Choroid plexus epithelial cell (primary cell): ENCODE measurements around the gene BORCS5.

ENCODE experiments used
- DNase-seq: peaks from one replicate; pipeline ENCODE4 v3.0.0-alpha.2; 2010; ENCODE audit warnings: low read depth
- H3K4me3 ChIP-seq: 2 replicates; pipeline ENCODE4 v1.5.1; 2011; ENCODE audit warnings: low read depth, mild to moderate bottlenecking, control low read depth, low read length, moderate library complexity
- CTCF ChIP-seq: conservative IDR thresholded peaks from 2 replicates; pipeline ENCODE4 v1.5.1; 2011; ENCODE audit warnings: low read depth, mild to moderate bottlenecking, control low read depth, inconsistent platforms, low read length, moderate library complexity

BORCS5 gene

GRCh38 chr12:12379831-12380730 lies 23.2 kb downstream of the BORCS5 start:
- no peak for DNase-seq
- no peak overlapping the region for H3K4me3 ChIP-seq
- TF ChIP-seq CTCF, result no peak

GRCh38 chr12:12380949-12381593 lies 24.2 kb downstream of the BORCS5 start:
- no peak for TF ChIP-seq CTCF
- H3K4me3 ChIP-seq, result no peak overlapping the region
- no peak for DNase-seq

- TF ChIP-seq CTCF, result no peak
- DNase-seq, result no peak
- no peak overlapping the region for H3K4me3 ChIP-seq
Measured at GRCh38 chr12:12381982-12382381, 25.1 kb downstream of the BORCS5 start.

- no peak overlapping the region for H3K4me3 ChIP-seq
- TF ChIP-seq CTCF, result no peak
- DNase-seq, result peak; percentile 47
Measured at GRCh38 chr12:12384571-12385340, 27.9 kb downstream of the BORCS5 start.

GRCh38 chr12:12387501-12387900 lies 30.6 kb downstream of the BORCS5 start:
- DNase-seq, result peak; percentile 65

GRCh38 chr12:12392413-12392812 lies 35.5 kb downstream of the BORCS5 start:
- DNase-seq, result peak; percentile 41
- no peak overlapping the region for H3K4me3 ChIP-seq
- no peak for TF ChIP-seq CTCF

More at GRCh38 chr12:12387501-12387900, 30.6 kb downstream of the BORCS5 start:
- H3K4me3 ChIP-seq, result no peak overlapping the region
- TF ChIP-seq CTCF, result no peak
